Skeletal muscle satellite cell (primary cell): ENCODE measurements around the gene NCS1.

Source experiments
- H3K27me3 ChIP-seq: 2 replicates; pipeline ENCODE4 v1.7.0; 2013; ENCODE audit warnings: low read length; ENCODE audit not compliant: control insufficient read depth, insufficient read depth
- H3K36me3 ChIP-seq: 2 replicates; pipeline ENCODE4 v1.7.0; 2013; ENCODE audit warnings: mild to moderate bottlenecking, control low read depth, low read length; ENCODE audit not compliant: insufficient read depth
- H3K4me1 ChIP-seq: 2 replicates; pipeline ENCODE4 v1.7.0; 2013; ENCODE audit warnings: low read length; ENCODE audit not compliant: control insufficient read depth, insufficient read depth
- H3K4me2 ChIP-seq: 2 replicates; pipeline ENCODE4 v1.7.0; 2013; ENCODE audit warnings: mild to moderate bottlenecking, low read length
- H3K4me3 ChIP-seq: 2 replicates; pipeline ENCODE4 v1.7.0; 2013; ENCODE audit warnings: low read length
- H3K9ac ChIP-seq: 2 replicates; pipeline ENCODE4 v1.7.0; 2013; ENCODE audit warnings: mild to moderate bottlenecking, low read depth, low read length, moderate library complexity
- H3K9me3 ChIP-seq: replicated peaks from 2 replicates; pipeline ENCODE4 v1.7.0; 2013; ENCODE audit warnings: mild to moderate bottlenecking, control low read depth, low read length

NCS1 gene

GRCh38 chr9:130138171-130138653 is 34.0 kb upstream of the NCS1 start:
- H3K4me2 ChIP-seq, result peak overlapping the region; percentile 69
- H3K9ac ChIP-seq, result peak overlapping the region; percentile 46
- peaks cover 14% of the 10 kb centered on the region for H3K36me3 ChIP-seq
- H3K27me3 ChIP-seq, result no peaks in the 10 kb centered on the region
- no peaks in the 10 kb centered on the region for H3K9me3 ChIP-seq
- peak overlapping the region; percentile 41 for H3K4me3 ChIP-seq
- H3K4me1 ChIP-seq, result peaks cover 31% of the 10 kb centered on the region

GRCh38 chr9:130138791-130139190 is 33.4 kb upstream of the NCS1 start:
- Histone ChIP-seq H3K9ac (peak overlapping the region; percentile 22), H3K9me3 (no peaks in the 10 kb centered on the region), H3K4me2 (peak overlapping the region; percentile 69), H3K36me3 (peaks cover 10% of the 10 kb centered on the region), H3K4me1 (peaks cover 36% of the 10 kb centered on the region), H3K27me3 (no peaks in the 10 kb centered on the region), H3K4me3 (peak overlapping the region; percentile 41)

GRCh38 chr9:130139251-130139650 is 33.0 kb upstream of the NCS1 start:
- Histone ChIP-seq H3K27me3 (no peaks in the 10 kb centered on the region), H3K9me3 (no peaks in the 10 kb centered on the region), H3K4me3 (no peak overlapping the region), H3K4me2 (peak overlapping the region; percentile 69), H3K9ac (no peak overlapping the region), H3K36me3 (peaks cover 9% of the 10 kb centered on the region), H3K4me1 (peaks cover 41% of the 10 kb centered on the region)

GRCh38 chr9:130140706-130141105 is 31.5 kb upstream of the NCS1 start:
- Histone ChIP-seq H3K9ac (no peak overlapping the region), H3K4me3 (no peak overlapping the region), H3K9me3 (no peaks in the 10 kb centered on the region), H3K27me3 (no peaks in the 10 kb centered on the region), H3K36me3 (peaks cover 5% of the 10 kb centered on the region), H3K4me1 (peaks cover 47% of the 10 kb centered on the region), H3K4me2 (no peak overlapping the region)

- no peaks in the 10 kb centered on the region for H3K9me3 ChIP-seq
- no peak overlapping the region for H3K9ac ChIP-seq
- H3K27me3 ChIP-seq, result no peaks in the 10 kb centered on the region
- no peak overlapping the region for H3K4me2 ChIP-seq
- H3K36me3 ChIP-seq, result no peaks in the 10 kb centered on the region
- H3K4me1 ChIP-seq, result peaks cover 45% of the 10 kb centered on the region
- no peak overlapping the region for H3K4me3 ChIP-seq
Observed at GRCh38 chr9:130142056-130142455, 30.1 kb upstream of the NCS1 start.

GRCh38 chr9:130142641-130143040 is 29.6 kb upstream of the NCS1 start:
- H3K4me2 ChIP-seq, result no peak overlapping the region
- H3K36me3 ChIP-seq, result no peaks in the 10 kb centered on the region
- peaks cover 3% of the 10 kb centered on the region for H3K27me3 ChIP-seq
- H3K9me3 ChIP-seq, result no peaks in the 10 kb centered on the region
- peaks cover 39% of the 10 kb centered on the region for H3K4me1 ChIP-seq
- no peak overlapping the region for H3K9ac ChIP-seq
- H3K4me3 ChIP-seq, result no peak overlapping the region

GRCh38 chr9:130143279-130143893 is 28.8 kb upstream of the NCS1 start:
- Histone ChIP-seq H3K4me3 (peak overlapping the region; percentile 48), H3K4me2 (peak overlapping the region; percentile 78), H3K27me3 (peaks cover 3% of the 10 kb centered on the region), H3K4me1 (peaks cover 32% of the 10 kb centered on the region), H3K36me3 (no peaks in the 10 kb centered on the region), H3K9me3 (no peaks in the 10 kb centered on the region), H3K9ac (peak overlapping the region; percentile 33)

- H3K4me1 ChIP-seq, result peaks cover 26% of the 10 kb centered on the region
- H3K4me2 ChIP-seq, result peak overlapping the region; percentile 78
- H3K36me3 ChIP-seq, result no peaks in the 10 kb centered on the region
- peak overlapping the region; percentile 33 for H3K9ac ChIP-seq
- peaks cover 3% of the 10 kb centered on the region for H3K27me3 ChIP-seq
- H3K9me3 ChIP-seq, result no peaks in the 10 kb centered on the region
- H3K4me3 ChIP-seq, result peak overlapping the region; percentile 48
Observed at GRCh38 chr9:130143958-130144366, 28.2 kb upstream of the NCS1 start.

GRCh38 chr9:130144703-130145102 is 27.5 kb upstream of the NCS1 start:
- Histone ChIP-seq H3K9me3 (no peaks in the 10 kb centered on the region), H3K4me2 (no peak overlapping the region), H3K9ac (no peak overlapping the region), H3K36me3 (no peaks in the 10 kb centered on the region), H3K4me1 (peaks cover 19% of the 10 kb centered on the region), H3K4me3 (no peak overlapping the region), H3K27me3 (peaks cover 3% of the 10 kb centered on the region)

- no peak overlapping the region for H3K4me2 ChIP-seq
- no peaks in the 10 kb centered on the region for H3K9me3 ChIP-seq
- peaks cover 3% of the 10 kb centered on the region for H3K27me3 ChIP-seq
- peaks cover 17% of the 10 kb centered on the region for H3K4me1 ChIP-seq
- H3K4me3 ChIP-seq, result no peak overlapping the region
- no peaks in the 10 kb centered on the region for H3K36me3 ChIP-seq
- H3K9ac ChIP-seq, result no peak overlapping the region
Observed at GRCh38 chr9:130145658-130146057, 26.5 kb upstream of the NCS1 start.

GRCh38 chr9:130147198-130147597 is 25.0 kb upstream of the NCS1 start:
- Histone ChIP-seq H3K9ac (no peak overlapping the region), H3K4me3 (no peak overlapping the region), H3K9me3 (no peaks in the 10 kb centered on the region), H3K27me3 (peaks cover 3% of the 10 kb centered on the region), H3K4me1 (peaks cover 20% of the 10 kb centered on the region), H3K4me2 (no peak overlapping the region), H3K36me3 (no peaks in the 10 kb centered on the region)

GRCh38 chr9:130147910-130148309 is 24.3 kb upstream of the NCS1 start:
- Histone ChIP-seq H3K36me3 (no peaks in the 10 kb centered on the region), H3K4me1 (peaks cover 20% of the 10 kb centered on the region), H3K27me3 (peaks cover 3% of the 10 kb centered on the region), H3K4me3 (no peak overlapping the region), H3K9me3 (no peaks in the 10 kb centered on the region), H3K9ac (no peak overlapping the region), H3K4me2 (no peak overlapping the region)
